Tibial nerve (tissue), 4 donors: ENCODE results near the gene MEOX1. TPM values are rescaled to one million over a fixed set of nuclear protein-coding genes. Genes with fewer than 3 reads are reported as not detected.

Experiments
- DNase-seq, 2 donors: peaks; one replicate each; pipeline ENCODE4 v3.0.0-alpha.2; 2019; ENCODE audit warnings: low spot score in 2 of 2
- H3K27ac ChIP-seq, 4 donors: fragments of 200-600 bp; sonication (generic) in 3 of 4; one replicate each; pipeline ENCODE4 v1.5.1; 2017 to 2019; ENCODE audit warnings: mild to moderate bottlenecking in 1 of 4
- H3K27me3 ChIP-seq, 2 donors: fragments of 200-600 bp; sonication (generic) in 1 of 2; one replicate each; pipeline versions ENCODE4 v1.5.1 to v1.6.0; 2017 to 2019
- H3K36me3 ChIP-seq, 3 donors: fragments of 200-600 bp; sonication (generic); one replicate each; pipeline ENCODE4 v1.5.1; 2018 to 2019
- H3K4me1 ChIP-seq, 4 donors: fragments of 200-600 bp; sonication (generic) in 3 of 4; one replicate each; pipeline ENCODE4 v1.5.1; 2017 to 2019
- H3K4me3 ChIP-seq, 4 donors: fragments of 200-600 bp; sonication (generic) in 3 of 4; one replicate each; pipeline ENCODE4 v1.5.1; 2017 to 2019; ENCODE audit warnings: mild to moderate bottlenecking in 1 of 4, moderate library complexity in 1 of 4
- H3K9me3 ChIP-seq, 4 donors: fragments of 200-600 bp; sonication (generic) in 3 of 4; one replicate each; pipeline ENCODE4 v1.5.1; 2017 to 2019
- EP300 ChIP-seq, 2 donors: sonication (generic); formaldehyde crosslinking; IDR thresholded peaks; one replicate each; pipeline ENCODE4 v1.6.1; 2017; ENCODE audit warnings: antibody characterized with exemption in 2 of 2, mild to moderate bottlenecking in 1 of 2
- POLR2A ChIP-seq, 2 donors: fragments of 450-650 bp; IDR thresholded peaks; one replicate each; pipeline ENCODE4 v1.6.1; 2017; ENCODE audit warnings: antibody characterized with exemption in 2 of 2, mild to moderate bottlenecking in 2 of 2, moderate library complexity in 2 of 2
- WGBS, 2 donors: methylation state at CpG; one replicate each; pipeline ENCODE4 v1.1.5; 2018; 5-methylcytosine and 5-hydroxymethylcytosine counted together
- total RNA-seq, 4 donors: library from RNA; depleted of rRNA; stranded (reverse); fragments of >200 nt; gene quantifications; one replicate each; pipeline ENCODE4 v1.1.0, GENCODE V29; 2016
- TF ChIP-seq, protein P1 (sequence below), 5 experiments: fragments of 200-600 bp in 3 of 5; fragments of 450-650 bp in 2 of 5; sonication (generic) in 3 of 5; IDR thresholded peaks; one replicate each; pipeline ENCODE4 v1.5.1; 2016 to 2019; ENCODE audit warnings: antibody characterized with exemption in 5 of 5, mild to moderate bottlenecking in 3 of 5, moderate library complexity in 2 of 5

MEOX1 gene
- total RNA-seq, 4 donors from 2014 or later, result 4.2 to 12.5 (median 5.3) TPM

GRCh38 chr17:43620147-43620546, 41.6 kb downstream of the MEOX1 start:
- no peaks in the 10 kb centered on the region for H3K36me3 ChIP-seq
- H3K4me1 ChIP-seq, result peaks cover 0 to 26% (median 0%) of the 10 kb centered on the region in 4 donors
- H3K4me3 ChIP-seq, result no peak overlapping the region
- TF ChIP-seq, protein P1, sequence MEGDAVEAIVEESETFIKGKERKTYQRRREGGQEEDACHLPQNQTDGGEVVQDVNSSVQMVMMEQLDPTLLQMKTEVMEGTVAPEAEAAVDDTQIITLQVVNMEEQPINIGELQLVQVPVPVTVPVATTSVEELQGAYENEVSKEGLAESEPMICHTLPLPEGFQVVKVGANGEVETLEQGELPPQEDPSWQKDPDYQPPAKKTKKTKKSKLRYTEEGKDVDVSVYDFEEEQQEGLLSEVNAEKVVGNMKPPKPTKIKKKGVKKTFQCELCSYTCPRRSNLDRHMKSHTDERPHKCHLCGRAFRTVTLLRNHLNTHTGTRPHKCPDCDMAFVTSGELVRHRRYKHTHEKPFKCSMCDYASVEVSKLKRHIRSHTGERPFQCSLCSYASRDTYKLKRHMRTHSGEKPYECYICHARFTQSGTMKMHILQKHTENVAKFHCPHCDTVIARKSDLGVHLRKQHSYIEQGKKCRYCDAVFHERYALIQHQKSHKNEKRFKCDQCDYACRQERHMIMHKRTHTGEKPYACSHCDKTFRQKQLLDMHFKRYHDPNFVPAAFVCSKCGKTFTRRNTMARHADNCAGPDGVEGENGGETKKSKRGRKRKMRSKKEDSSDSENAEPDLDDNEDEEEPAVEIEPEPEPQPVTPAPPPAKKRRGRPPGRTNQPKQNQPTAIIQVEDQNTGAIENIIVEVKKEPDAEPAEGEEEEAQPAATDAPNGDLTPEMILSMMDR (IDR thresholded peaks at IDR 0.05), result no peak
- no peak for TF ChIP-seq POLR2A (IDR thresholded peaks at IDR 0.05)
- no peak for TF ChIP-seq EP300 (IDR thresholded peaks at IDR 0.05)
- DNase-seq, result no peak
- WGBS, 2 donors, result 47 to 51% methylated on average over 9 of the region's 9 CpGs
- H3K27me3 ChIP-seq, result no peaks in the 10 kb centered on the region
- no peaks in the 10 kb centered on the region for H3K9me3 ChIP-seq
- peak overlapping the region in 1 of 4 donors; percentile 20 for H3K27ac ChIP-seq

DNA sequence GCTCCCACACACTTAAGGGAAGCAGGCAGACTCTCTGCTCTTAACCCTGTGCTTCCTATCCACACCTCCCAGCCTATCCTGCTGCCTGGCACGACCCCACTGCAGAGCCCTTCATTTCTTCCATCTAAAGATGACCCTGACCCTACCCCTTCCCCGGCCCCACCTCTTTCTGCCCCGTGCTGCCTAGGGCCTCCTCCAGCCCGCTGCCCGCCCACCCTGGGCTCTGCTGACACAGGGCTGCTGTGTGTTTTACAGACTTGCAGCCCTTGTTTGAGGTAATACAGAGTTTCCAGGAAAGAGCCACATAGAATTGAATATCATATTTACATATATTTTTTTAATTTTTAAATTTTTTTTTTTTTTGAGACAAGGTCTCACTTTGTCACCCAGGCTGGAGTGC, 42.0 kb downstream of the MEOX1 start:
- WGBS, 2 donors, result 47 to 51% methylated on average over 5 of the region's 5 CpGs
- H3K27ac ChIP-seq, result no peak overlapping the region
- H3K36me3 ChIP-seq, result no peaks in the 10 kb centered on the region

DNA sequence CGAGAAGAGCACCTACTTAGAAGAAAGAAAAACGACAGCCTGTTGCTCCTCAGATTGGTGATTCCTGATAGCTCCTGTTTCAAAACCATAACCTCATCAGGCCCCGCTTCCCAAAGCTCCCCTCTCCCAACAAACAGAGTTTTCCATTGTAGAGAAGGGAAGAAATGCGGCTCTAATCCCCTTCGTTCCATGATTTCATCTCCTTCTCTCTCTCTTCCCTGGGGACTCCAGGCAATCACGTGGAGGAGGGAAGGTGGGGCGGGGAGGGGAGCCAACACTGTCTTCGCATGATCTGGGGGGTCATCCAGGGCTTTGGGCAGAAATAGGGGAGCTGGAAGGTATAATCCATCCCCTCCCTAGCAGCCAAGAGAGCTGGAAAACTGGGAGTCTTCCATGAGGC, 43.4 kb downstream of the MEOX1 start:
- no peak overlapping the region for H3K4me3 ChIP-seq
- no peaks in the 10 kb centered on the region for H3K36me3 ChIP-seq
- no peak for TF ChIP-seq EP300 (IDR thresholded peaks at IDR 0.05)
- no peak for TF ChIP-seq POLR2A (IDR thresholded peaks at IDR 0.05)
- TF ChIP-seq, protein P1 (IDR thresholded peaks at IDR 0.05), result no peak
- DNase-seq, result no peak
- WGBS, 2 donors, result 68 to 76% methylated on average over 8 of the region's 8 CpGs
- no peak overlapping the region for H3K27ac ChIP-seq
- peaks cover 0 to 45% (median 0%) of the 10 kb centered on the region in 4 donors for H3K4me1 ChIP-seq
- no peaks in the 10 kb centered on the region for H3K27me3 ChIP-seq
- no peaks in the 10 kb centered on the region for H3K9me3 ChIP-seq

More for the DNA sequence above, 42.0 kb downstream of the MEOX1 start:
- Histone ChIP-seq H3K4me1 (peaks cover 0 to 31% (median 0%) of the 10 kb centered on the region in 4 donors), H3K27me3 (no peaks in the 10 kb centered on the region), H3K9me3 (no peaks in the 10 kb centered on the region), H3K4me3 (no peak overlapping the region)
- TF ChIP-seq, protein P1 (IDR thresholded peaks at IDR 0.05), result no peak
- no peak for TF ChIP-seq POLR2A (IDR thresholded peaks at IDR 0.05)
- TF ChIP-seq EP300 (IDR thresholded peaks at IDR 0.05), result no peak
- DNase-seq, result no peak

GRCh38 chr17:43616852-43617251, 44.9 kb downstream of the MEOX1 start:
- Histone ChIP-seq H3K9me3 (no peaks in the 10 kb centered on the region), H3K27ac (no peak overlapping the region), H3K4me1 (peaks cover 0 to 45% (median 0%) of the 10 kb centered on the region in 4 donors), H3K4me3 (no peak overlapping the region), H3K27me3 (no peaks in the 10 kb centered on the region), H3K36me3 (no peaks in the 10 kb centered on the region)
- 61 to 67% methylated on average over 5 of the region's 5 CpGs for WGBS, 2 donors
- DNase-seq, result no peak
- TF ChIP-seq POLR2A (IDR thresholded peaks at IDR 0.05) (no peak), EP300 (IDR thresholded peaks at IDR 0.05) (no peak)

DNA sequence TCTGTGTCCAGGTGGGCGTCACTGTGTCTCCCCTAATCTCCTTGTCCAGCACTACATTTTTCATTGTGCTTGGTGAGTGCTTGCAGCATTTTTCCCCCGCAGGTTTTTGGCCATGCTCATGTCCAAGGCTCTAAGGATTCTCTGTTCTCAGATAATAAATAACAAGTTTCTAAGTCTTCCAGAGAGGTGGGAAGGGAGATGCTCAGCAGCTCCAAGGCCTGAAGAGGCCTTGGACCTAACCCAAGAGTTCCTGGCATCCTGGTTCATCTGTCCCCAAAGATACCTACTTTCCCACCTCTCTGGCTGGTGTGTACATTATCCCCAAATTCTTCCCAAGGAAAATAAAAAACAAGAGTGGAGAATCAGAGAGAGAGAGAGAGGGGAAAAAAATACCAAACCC, 45.3 kb downstream of the MEOX1 start:
- 70 to 80% methylated on average over 2 of the region's 2 CpGs for WGBS, 2 donors
- no peaks in the 10 kb centered on the region for H3K9me3 ChIP-seq
- TF ChIP-seq, protein P1 (IDR thresholded peaks at IDR 0.05), result no peak
- TF ChIP-seq EP300 (IDR thresholded peaks at IDR 0.05) (no peak), POLR2A (IDR thresholded peaks at IDR 0.05) (no peak)
- no peak overlapping the region for H3K27ac ChIP-seq
- DNase-seq, result no peak
- no peak overlapping the region for H3K4me3 ChIP-seq
- H3K36me3 ChIP-seq, result no peaks in the 10 kb centered on the region
- peaks cover 0 to 45% (median 0%) of the 10 kb centered on the region in 4 donors for H3K4me1 ChIP-seq
- H3K27me3 ChIP-seq, result no peaks in the 10 kb centered on the region

DNA sequence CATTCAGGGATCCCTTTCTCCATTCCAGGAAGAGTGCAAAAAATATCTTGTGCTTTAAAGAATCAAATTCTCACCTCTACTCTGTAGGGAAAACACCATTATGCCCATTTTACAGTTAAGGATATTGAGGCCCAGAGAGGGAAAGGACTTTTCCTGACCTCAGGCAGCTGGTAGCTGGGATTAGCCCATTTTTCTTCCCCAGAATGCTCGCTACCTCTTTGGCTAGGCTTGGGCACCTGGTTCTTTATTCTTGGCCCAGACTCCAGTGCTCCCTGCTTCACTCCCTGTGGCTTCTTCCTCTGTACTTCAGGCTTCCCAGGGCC, 45.7 kb downstream of the MEOX1 start:
- TF ChIP-seq, protein P1 (IDR thresholded peaks at IDR 0.05), result no peak
- TF ChIP-seq EP300 (IDR thresholded peaks at IDR 0.05), result no peak
- TF ChIP-seq POLR2A (IDR thresholded peaks at IDR 0.05), result no peak
- no peak for DNase-seq
- no peak overlapping the region for H3K4me3 ChIP-seq
- H3K27me3 ChIP-seq, result no peaks in the 10 kb centered on the region
- no peak overlapping the region for H3K27ac ChIP-seq
- peaks cover 0 to 42% (median 0%) of the 10 kb centered on the region in 4 donors for H3K4me1 ChIP-seq
- no peaks in the 10 kb centered on the region for H3K36me3 ChIP-seq
- 87 to 100% methylated on average over 1 of the region's 1 CpG for WGBS, 2 donors
- H3K9me3 ChIP-seq, result no peaks in the 10 kb centered on the region
